K562 (cell line): ENCODE results near the gene DNAH9. TPM values are rescaled to one million over a fixed set of nuclear protein-coding genes. Genes with fewer than 3 reads are reported as not detected.
A peak's percentile ranks its signal among the peaks of the same experiment; 100 is the strongest.

ENCODE experiments used
- ESRRB ChIP-seq: fragments of 250-450 bp; sonication (Bioruptor Pico); IDR thresholded peaks from 2 replicates; pipeline ENCODE4 v1.5.0; 2020; ENCODE audit warnings: mild to moderate bottlenecking, moderate library complexity, borderline replicate concordance
- FIP1L1 ChIP-seq: fragments of 200-400 bp; formaldehyde crosslinking; IDR thresholded peaks from 2 replicates; pipeline ENCODE4 v1.6.1; 2018; ENCODE audit warnings: mild to moderate bottlenecking, low read depth, low read length; ENCODE audit not compliant: poor library complexity, severe bottlenecking
- GATA2 ChIP-seq: sonication (generic); formaldehyde crosslinking; IDR thresholded peaks from 2 replicates; pipeline ENCODE4 v1.4.0; 2020; ENCODE audit warnings: mild to moderate bottlenecking, missing genetic modification reagents
- HDGF ChIP-seq: fragments of 450-650 bp; IDR thresholded peaks from 2 replicates; pipeline ENCODE4 v1.6.1; 2016
- IRF1 ChIP-seq: sonication (generic); formaldehyde crosslinking; IDR thresholded peaks from 2 replicates; pipeline ENCODE4 v1.8.0; 2022; ENCODE audit warnings: missing genetic modification reagents, mild to moderate bottlenecking, borderline replicate concordance
- MAFK ChIP-seq: IDR thresholded peaks from 2 replicates; pipeline ENCODE4 v1.6.1; 2011; ENCODE audit warnings: low read length, improper control_type of control experiment
- MBD2 ChIP-seq: sonication (generic); IDR thresholded peaks from 2 replicates; pipeline ENCODE4 v1.6.1; 2016; ENCODE audit warnings: low read depth, borderline replicate concordance
- MYC ChIP-seq, 2 experiments: fragments of 250-450 bp in 1 of 2; sonication (Bioruptor Pico) in 1 of 2; IDR thresholded peaks; 2 replicates each; pipeline versions ENCODE4 v1.5.1 to v1.6.1; 2012 to 2021; ENCODE audit warnings: low read depth in 2 of 2, borderline replicate concordance in 1 of 2, improper control_type of control experiment in 1 of 2, low read length in 1 of 2, mild to moderate bottlenecking in 1 of 2, moderate library complexity in 1 of 2
- NR3C1 ChIP-seq: sonication (generic); formaldehyde crosslinking; IDR thresholded peaks from 2 replicates; pipeline ENCODE4 v1.8.1; 2022; ENCODE audit warnings: missing genetic modification reagents
- PPARD ChIP-seq: fragments of 250-450 bp; sonication (Bioruptor Pico); IDR thresholded peaks from 2 replicates; pipeline ENCODE4 v1.8.0; 2022; ENCODE audit warnings: inconsistent platforms, mild to moderate bottlenecking, moderate library complexity
- SAFB2 ChIP-seq: fragments of 200-400 bp; formaldehyde crosslinking; IDR thresholded peaks from 2 replicates; pipeline ENCODE4 v1.6.1; 2018; ENCODE audit warnings: borderline replicate concordance, low read length, low read depth, moderate library complexity; ENCODE audit not compliant: severe bottlenecking
- SMARCE1 ChIP-seq: fragments of 450-650 bp; IDR thresholded peaks from 2 replicates; pipeline ENCODE4 v1.7.1; 2016; ENCODE audit warnings: mild to moderate bottlenecking
- SNIP1 ChIP-seq: fragments of 450-650 bp; IDR thresholded peaks from 2 replicates; pipeline ENCODE4 v1.7.1; 2017; ENCODE audit warnings: low read depth, mild to moderate bottlenecking
- SP2 ChIP-seq: IDR thresholded peaks from 2 replicates; pipeline ENCODE4 v1.6.1; 2011; ENCODE audit warnings: mild to moderate bottlenecking, low read depth, low read length, moderate library complexity; ENCODE audit not compliant: poor library complexity, severe bottlenecking; ENCODE audit errors: extremely low read depth
- ZFP1 ChIP-seq: fragments of 450-650 bp; formaldehyde crosslinking; IDR thresholded peaks from 2 replicates; pipeline ENCODE4 v1.4.0; 2020; ENCODE audit warnings: mild to moderate bottlenecking, mixed read lengths
- ZNF644 ChIP-seq: fragments of 200-800 bp; sonication (Bioruptor generic); IDR thresholded peaks from 2 replicates; pipeline ENCODE4 v1.6.1; 2016; ENCODE audit warnings: low read depth, missing genetic modification characterization, missing compliant biosample characterization
- polyA plus RNA-seq, 8 experiments: library from polyadenylated mRNA; depleted of rRNA in 4 of 8; stranded (reverse) in 5 of 8; unstranded in 3 of 8; fragments of >200 nt; fragmentation: Nextera tagmentation in 2 of 8; fragmentation: Illumina TruSeq in 1 of 8; extraction: Ambion mirVana in 2 of 8; extraction: Trizol in 1 of 8; gene quantifications; 2 replicates each; pipeline versions ENCODE4 v1.2.1 to v1.2.3, GENCODE V29; 2011 to 2014; ENCODE audit warnings: inconsistent platforms in 1 of 8, missing spikeins in 1 of 8
- total RNA-seq, 7 experiments: library from RNA; depleted of rRNA in 6 of 7; stranded (reverse); fragments of >200 nt in 6 of 7; fragmentation: Illumina TruSeq in 2 of 7; extraction: Trizol in 2 of 7; gene quantifications; 2 replicates each; pipeline versions ENCODE4 v1.2.1 to v1.2.3, GENCODE V29; 2011 to 2021; ENCODE audit warnings: low replicate concordance in 1 of 7
- TF ChIP-seq, protein P1 (sequence below), 3 experiments: IDR thresholded peaks in 2 of 3; conservative IDR thresholded peaks in 1 of 3; 2 replicates each; pipeline ENCODE4 v1.5.1; 2011 to 2012; ENCODE audit warnings: low read length in 3 of 3, mild to moderate bottlenecking in 3 of 3, control low read depth in 2 of 3, improper control_type of control experiment in 1 of 3, inconsistent platforms in 1 of 3, low read depth in 1 of 3, mixed read lengths in 1 of 3, moderate library complexity in 1 of 3; ENCODE audit not compliant: insufficient read depth in 2 of 3
- TF ChIP-seq, protein P2 (sequence below), 2 experiments: fragments of 450-650 bp in 1 of 2; IDR thresholded peaks; 2 replicates each; pipeline ENCODE4 v1.6.1; 2011 to 2017; ENCODE audit warnings: low read depth in 2 of 2, antibody characterized with exemption in 1 of 2, borderline replicate concordance in 1 of 2, low read length in 1 of 2, mild to moderate bottlenecking in 1 of 2, mixed read lengths in 1 of 2; ENCODE audit not compliant: control insufficient read depth in 1 of 2
- TF ChIP-seq, protein P3 (sequence below): fragments of 150-350 bp; IDR thresholded peaks from 2 replicates; pipeline ENCODE4 v1.6.1; 2014; ENCODE audit warnings: low read depth, mild to moderate bottlenecking, low read length, borderline replicate concordance

The DNAH9 gene
- total and polyA plus RNA-seq, 9 of the 15 experiments (the other 6 are each of a cell fraction or from before 2014, with no cell fraction given), result not detected

- TF ChIP-seq ESRRB, result no peak
- no peak for TF ChIP-seq SP2
- peak; percentile 97 for TF ChIP-seq SMARCE1
- no peak for TF ChIP-seq SNIP1
- TF ChIP-seq, protein P1, sequence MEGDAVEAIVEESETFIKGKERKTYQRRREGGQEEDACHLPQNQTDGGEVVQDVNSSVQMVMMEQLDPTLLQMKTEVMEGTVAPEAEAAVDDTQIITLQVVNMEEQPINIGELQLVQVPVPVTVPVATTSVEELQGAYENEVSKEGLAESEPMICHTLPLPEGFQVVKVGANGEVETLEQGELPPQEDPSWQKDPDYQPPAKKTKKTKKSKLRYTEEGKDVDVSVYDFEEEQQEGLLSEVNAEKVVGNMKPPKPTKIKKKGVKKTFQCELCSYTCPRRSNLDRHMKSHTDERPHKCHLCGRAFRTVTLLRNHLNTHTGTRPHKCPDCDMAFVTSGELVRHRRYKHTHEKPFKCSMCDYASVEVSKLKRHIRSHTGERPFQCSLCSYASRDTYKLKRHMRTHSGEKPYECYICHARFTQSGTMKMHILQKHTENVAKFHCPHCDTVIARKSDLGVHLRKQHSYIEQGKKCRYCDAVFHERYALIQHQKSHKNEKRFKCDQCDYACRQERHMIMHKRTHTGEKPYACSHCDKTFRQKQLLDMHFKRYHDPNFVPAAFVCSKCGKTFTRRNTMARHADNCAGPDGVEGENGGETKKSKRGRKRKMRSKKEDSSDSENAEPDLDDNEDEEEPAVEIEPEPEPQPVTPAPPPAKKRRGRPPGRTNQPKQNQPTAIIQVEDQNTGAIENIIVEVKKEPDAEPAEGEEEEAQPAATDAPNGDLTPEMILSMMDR (IDR thresholded peaks at IDR 0.05 in 2 of 3, conservative IDR thresholded peaks at IDR 0.05 in 1 of 3; ENCODE audit: insufficient read depth in 2 of 3, low read depth in 1 of 3, low read length in 3 of 3), result no peak
- peak; percentile 76 for TF ChIP-seq MBD2
- TF ChIP-seq, protein P2, sequence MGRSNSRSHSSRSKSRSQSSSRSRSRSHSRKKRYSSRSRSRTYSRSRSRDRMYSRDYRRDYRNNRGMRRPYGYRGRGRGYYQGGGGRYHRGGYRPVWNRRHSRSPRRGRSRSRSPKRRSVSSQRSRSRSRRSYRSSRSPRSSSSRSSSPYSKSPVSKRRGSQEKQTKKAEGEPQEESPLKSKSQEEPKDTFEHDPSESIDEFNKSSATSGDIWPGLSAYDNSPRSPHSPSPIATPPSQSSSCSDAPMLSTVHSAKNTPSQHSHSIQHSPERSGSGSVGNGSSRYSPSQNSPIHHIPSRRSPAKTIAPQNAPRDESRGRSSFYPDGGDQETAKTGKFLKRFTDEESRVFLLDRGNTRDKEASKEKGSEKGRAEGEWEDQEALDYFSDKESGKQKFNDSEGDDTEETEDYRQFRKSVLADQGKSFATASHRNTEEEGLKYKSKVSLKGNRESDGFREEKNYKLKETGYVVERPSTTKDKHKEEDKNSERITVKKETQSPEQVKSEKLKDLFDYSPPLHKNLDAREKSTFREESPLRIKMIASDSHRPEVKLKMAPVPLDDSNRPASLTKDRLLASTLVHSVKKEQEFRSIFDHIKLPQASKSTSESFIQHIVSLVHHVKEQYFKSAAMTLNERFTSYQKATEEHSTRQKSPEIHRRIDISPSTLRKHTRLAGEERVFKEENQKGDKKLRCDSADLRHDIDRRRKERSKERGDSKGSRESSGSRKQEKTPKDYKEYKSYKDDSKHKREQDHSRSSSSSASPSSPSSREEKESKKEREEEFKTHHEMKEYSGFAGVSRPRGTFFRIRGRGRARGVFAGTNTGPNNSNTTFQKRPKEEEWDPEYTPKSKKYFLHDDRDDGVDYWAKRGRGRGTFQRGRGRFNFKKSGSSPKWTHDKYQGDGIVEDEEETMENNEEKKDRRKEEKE (IDR thresholded peaks at IDR 0.05; ENCODE audit: borderline replicate concordance in 1 of 2, control insufficient read depth in 1 of 2, low read depth in 2 of 2, low read length in 1 of 2), result no peak
- TF ChIP-seq MAFK, result peak; percentile 8; the same call in 1 of the 2 replicates
- no peak for TF ChIP-seq NR3C1 (CRISPR knock-in tag)
- no peak for TF ChIP-seq IRF1 (CRISPR knock-in tag)
- peak; percentile 99 for TF ChIP-seq GATA2 (CRISPR knock-in tag)
- no peak for TF ChIP-seq SAFB2
- TF ChIP-seq ZFP1 (CRISPR knock-in tag), result no peak
- no peak for TF ChIP-seq PPARD
- TF ChIP-seq, protein P3, sequence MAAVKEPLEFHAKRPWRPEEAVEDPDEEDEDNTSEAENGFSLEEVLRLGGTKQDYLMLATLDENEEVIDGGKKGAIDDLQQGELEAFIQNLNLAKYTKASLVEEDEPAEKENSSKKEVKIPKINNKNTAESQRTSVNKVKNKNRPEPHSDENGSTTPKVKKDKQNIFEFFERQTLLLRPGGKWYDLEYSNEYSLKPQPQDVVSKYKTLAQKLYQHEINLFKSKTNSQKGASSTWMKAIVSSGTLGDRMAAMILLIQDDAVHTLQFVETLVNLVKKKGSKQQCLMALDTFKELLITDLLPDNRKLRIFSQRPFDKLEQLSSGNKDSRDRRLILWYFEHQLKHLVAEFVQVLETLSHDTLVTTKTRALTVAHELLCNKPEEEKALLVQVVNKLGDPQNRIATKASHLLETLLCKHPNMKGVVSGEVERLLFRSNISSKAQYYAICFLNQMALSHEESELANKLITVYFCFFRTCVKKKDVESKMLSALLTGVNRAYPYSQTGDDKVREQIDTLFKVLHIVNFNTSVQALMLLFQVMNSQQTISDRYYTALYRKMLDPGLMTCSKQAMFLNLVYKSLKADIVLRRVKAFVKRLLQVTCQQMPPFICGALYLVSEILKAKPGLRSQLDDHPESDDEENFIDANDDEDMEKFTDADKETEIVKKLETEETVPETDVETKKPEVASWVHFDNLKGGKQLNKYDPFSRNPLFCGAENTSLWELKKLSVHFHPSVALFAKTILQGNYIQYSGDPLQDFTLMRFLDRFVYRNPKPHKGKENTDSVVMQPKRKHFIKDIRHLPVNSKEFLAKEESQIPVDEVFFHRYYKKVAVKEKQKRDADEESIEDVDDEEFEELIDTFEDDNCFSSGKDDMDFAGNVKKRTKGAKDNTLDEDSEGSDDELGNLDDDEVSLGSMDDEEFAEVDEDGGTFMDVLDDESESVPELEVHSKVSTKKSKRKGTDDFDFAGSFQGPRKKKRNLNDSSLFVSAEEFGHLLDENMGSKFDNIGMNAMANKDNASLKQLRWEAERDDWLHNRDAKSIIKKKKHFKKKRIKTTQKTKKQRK, result no peak
- no peak for TF ChIP-seq FIP1L1
- peak; percentile 73 for TF ChIP-seq MYC (IDR thresholded peaks at IDR 0.05; ENCODE audit: low read depth, low read length)
- TF ChIP-seq MYC (CRISPR knock-in tag; IDR thresholded peaks at IDR 0.05; ENCODE audit: borderline replicate concordance, low read depth), result no peak; the same call in 1 of the 2 replicates
- TF ChIP-seq HDGF, result no peak
- TF ChIP-seq ZNF644, result peak; percentile 98
Observed at GRCh38 chr17:11908711-11909146, 310.5 kb downstream of the DNAH9 start (continued).
